Stimulated activated CD4-positive, alpha-beta T cell treated with anti-CD3 and anti-CD28 coated beads, Interleukin-4, amount 100 ng/mL, for 1 hour (primary cell): ENCODE measurements around the gene MIPOL1.

Experiments
- DNase-seq: peaks from one replicate; pipeline ENCODE4 v3.0.0-alpha.2; 2020

The MIPOL1 gene

DNA sequence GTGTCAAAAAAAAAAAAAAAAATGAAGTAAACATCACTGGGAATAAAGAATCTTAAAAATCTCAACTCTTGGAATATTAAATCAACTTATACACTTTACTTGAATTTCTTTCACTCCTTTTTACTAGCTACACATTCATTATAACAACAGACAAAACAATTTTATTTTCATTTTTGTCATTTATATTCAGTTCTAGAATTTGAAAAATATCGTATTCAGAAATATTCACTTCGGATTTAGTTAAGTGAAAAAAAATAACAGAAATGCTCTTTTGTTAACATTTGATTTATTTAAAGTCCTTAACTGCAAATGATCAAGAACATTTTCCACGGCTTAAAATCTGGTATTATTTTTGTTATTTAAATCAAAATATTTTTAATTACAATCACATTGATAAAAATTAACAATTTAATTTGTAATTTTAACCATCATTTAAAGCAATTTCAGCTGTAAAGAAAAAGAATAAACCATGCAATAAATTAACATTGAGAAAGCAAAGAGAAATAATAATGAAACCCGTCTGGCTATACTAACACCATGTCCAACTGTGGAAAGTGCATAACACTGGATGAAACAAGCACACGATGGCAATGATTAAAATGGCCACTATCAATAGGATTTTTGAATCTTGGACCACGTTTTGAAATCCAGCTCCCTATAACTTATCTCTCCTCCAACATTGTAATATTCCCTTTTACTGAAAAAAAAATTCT is 392.1 kb downstream of the MIPOL1 start:
- DNase-seq: no peak

DNA sequence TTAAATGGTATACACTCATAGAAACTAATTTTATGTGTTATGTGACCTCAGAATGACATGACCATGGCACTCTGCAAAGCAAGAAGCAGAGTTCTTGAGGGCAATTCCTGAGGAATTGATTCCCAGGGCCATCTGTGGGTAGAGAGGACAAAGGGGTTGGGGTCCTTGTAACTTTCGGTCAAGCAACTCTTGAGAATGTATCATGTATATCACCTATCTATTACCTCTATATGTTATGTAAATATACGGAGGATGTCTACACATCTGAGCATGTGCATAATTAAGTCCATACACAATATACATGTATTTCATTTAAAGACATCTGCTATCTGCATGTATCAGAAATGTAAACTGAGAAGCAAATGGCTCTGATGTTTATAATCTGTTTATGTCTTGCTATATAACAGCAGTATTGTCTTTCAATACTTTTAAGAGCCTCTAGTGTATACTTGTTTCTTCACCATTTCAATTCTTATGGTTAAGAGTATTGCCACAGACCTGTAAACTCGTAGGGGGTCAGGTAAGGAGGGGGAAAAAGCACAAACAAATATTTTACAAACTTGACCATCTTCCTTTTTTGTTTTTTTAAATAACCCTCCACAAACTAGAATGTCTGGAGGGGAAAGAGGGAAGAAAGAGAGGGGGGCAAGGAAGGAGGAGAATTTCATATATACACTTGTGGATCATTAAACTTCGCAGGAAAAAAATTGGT is 392.8 kb downstream of the MIPOL1 start:
- no peak for DNase-seq

DNA sequence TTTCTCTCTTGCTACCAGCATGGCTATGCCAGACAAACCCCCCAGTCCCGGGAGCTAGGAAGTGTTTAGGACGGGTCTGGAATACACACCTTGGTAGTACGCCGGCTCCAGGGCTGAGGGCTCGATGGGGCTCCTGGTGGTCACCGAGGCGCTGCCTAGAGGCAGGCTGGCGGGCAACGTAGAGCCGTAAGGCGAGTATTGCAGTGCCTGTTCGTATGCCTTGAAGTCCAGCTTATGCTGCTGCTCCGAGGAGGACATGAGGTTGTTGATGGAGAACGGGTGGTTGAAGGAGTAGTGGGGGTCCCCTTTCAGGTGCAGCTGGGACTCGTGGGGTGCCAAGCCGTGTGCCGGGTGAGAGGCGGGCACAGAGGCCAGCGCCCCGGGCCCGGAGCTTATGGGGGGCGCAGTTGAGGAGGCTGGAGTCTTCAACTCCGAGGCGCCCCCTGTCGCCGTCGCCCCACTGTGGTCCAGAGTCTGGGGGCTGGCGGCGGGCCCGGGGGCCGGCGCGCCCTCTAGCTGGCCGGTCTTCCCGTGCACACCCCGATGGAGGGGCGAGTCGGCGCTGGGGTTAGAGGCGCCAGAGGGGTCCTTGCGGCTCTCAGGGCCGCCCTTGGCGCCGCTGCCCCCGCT is 393.7 kb downstream of the MIPOL1 start:
- DNase-seq: no peak

DNA sequence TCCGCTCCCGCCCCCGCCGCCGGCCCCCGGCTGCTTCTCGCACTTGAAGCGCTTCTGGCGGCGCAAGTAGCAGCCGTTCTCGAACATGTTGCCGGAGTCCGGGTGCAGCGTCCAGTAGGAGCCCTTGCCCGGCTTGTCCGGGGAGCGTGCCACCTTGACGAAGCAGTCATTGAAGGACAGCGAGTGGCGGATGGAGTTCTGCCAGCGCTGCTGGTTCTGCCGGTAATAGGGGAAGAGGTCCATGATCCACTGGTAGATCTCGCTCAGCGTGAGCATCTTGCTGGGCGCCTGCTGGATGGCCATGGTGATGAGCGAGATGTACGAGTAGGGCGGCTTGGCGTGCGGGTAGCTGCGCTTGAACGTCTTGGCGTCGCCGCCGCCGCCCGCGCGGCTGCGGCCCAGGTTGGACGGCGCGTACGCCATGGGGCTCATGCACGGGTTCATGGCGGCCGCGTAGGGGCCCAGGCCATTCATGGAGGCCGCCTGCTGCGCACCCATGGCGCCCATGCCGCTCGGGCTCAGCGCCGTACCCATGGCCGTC is 394.3 kb downstream of the MIPOL1 start:
- DNase-seq: no peak

DNA sequence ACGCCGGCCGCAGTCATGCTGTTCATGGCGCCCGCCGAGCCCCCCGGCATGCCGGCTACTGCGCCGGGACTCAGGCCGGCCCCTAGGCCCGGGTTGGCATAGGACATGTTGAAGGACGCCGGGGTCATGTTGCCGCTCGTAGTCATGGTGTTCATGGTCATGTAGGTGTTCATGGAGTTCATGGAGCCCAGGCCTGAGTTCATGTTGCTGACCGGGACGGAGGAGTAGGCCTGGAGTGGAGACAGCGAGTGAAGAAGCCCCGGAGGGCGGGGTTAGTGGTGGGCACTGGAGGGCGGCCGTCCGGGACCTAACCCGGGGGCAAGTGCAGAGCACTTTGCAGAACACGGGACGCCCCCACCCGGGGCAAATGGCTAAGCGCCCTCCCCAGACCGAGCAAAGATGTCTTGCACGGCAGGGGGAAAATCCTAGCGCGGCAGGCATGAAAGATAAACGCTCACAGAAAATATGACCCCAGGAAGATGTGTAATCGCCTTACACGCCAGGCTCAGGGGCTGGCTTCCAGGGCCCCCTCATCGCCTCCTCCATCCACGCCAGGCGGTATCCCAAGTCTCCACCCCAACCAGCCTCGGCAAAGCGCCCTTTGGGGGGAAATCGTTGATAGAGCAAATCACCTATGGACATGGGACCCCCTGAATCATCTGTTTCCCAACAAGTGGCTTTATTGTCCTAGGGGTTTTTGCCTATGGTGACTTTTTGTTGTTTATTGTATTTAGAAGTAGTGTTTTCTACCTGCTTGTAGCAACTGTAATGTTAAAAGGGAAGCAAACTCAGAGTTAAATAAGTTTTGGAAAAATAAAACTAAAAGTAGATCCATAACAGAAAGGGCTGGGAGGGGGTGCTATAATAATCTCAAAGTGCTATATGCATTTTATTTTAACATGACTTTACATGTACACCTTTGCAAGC is 395.0 kb downstream of the MIPOL1 start:
- no peak for DNase-seq

DNA sequence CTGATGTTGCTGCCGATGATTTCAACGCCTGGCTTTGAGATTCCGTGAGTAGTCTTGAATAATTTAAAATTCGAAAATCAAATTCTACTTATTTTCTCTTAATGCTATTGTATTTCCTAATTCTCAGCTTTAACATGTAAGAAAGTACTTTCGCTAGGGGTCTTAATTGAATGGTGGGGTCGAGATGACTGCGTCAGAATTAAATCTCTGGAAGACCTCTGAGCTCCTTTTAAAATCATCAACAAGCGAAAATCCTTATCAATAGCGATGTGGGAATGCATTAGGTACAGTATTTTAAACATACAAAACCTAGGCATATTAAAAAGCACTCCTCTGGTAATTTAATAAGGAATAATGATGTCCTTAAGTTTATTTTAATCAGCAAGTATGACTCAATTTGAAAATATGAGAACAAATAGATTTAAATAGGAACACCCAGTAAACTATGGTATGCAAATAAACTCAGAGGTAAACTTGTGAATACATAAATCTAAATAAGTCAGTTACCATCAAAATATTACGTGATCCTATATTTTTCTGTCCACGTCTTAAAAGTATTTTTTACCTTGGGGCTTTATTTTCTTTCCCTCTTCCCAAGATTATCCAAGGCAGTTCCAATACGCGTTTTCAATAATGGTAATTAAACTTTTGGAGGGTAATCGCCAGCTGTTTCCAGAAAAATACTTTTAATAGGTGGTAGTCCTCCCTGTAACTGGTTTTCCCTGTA is 395.9 kb downstream of the MIPOL1 start:
- DNase-seq: no peak

DNA sequence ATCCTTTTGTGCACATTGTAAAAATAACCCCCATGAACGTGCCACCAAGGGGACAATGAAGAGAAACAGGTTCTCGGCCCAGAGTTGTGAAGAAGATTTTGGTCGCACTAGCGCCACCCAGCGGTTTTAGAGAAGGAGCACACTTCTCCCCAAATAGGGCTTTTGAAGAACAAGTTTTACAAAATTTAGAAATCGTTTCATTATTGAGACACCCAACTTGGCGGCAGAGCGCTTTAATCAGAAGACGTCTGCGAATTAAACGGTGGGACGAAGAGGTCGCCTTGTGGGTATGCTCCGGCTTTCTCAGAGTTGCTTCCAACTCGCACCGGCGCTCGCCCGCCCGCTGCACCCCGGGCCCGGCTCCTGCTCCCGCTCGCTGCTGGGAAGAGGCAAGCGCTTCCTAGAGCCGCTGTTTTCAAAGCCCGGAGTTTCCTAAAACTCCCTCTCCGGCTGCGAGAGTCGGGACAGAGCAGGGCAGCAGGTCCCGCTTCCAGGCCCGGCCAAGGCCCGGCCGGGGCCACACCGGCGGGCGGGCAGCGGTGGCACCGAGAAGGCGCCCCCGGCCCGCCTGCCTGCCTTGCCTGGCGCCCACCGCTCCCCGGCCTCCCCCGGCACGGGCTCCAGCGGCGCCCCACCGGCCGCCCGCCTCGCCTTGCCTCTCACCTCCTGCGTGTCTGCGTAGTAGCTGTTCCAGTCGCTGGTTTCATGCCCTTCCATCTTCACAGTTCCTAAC is 396.7 kb downstream of the MIPOL1 start:
- DNase-seq: no peak

DNA sequence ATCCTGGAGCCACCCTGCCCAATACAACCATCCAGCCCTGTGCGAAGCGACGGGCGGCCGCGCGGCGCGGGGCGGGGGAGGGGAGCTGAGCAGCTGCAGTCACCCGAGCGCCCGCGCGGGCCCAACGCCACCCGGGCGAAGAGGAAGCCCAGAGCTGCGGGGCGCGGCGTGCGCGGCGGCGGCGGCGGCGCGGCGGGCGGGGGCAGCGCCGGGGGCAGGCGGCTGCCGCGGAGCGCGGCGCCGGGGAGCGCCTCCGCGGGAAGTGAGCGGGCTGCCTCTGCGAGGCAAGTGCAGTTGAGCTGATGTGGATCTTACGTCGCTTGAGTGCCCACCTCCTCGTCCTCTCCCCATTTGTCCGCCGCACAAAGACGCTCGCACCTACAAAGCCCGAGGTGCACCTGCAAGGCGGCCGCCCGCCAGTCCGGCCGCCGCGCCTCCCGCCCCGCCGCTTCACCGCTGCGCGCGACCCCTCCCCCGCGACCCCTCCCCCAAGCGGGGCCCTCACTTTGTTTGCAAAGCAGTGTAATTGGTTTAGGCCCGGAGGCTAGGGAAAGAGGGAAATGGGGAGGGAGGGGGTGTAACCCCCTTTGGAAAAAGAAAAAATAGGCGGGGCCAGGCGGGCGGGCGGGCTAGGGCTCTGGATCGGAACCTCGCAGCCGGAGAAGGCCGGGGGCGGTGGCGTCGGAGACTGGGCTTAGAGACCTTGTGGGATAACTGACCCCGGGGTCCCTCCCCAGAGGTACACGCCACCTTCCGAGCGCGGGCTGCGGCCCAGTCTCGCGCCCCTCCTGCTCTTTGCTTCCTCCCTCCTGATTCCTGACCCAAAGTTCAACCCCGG is 397.5 kb downstream of the MIPOL1 start, which contains the start of the genes FOXA1 and TTC6:
Gene FOXA1, minus strand, starts transcription at position 279 of the 838 bp plus-strand sequence. Its CDS starts 277 bp downstream, at position 2.
Gene TTC6, plus strand, starts transcription at position 659 of the 838 bp plus-strand sequence. CDS start 26,436 bp downstream, outside the sequence.
- no peak for DNase-seq

DNA sequence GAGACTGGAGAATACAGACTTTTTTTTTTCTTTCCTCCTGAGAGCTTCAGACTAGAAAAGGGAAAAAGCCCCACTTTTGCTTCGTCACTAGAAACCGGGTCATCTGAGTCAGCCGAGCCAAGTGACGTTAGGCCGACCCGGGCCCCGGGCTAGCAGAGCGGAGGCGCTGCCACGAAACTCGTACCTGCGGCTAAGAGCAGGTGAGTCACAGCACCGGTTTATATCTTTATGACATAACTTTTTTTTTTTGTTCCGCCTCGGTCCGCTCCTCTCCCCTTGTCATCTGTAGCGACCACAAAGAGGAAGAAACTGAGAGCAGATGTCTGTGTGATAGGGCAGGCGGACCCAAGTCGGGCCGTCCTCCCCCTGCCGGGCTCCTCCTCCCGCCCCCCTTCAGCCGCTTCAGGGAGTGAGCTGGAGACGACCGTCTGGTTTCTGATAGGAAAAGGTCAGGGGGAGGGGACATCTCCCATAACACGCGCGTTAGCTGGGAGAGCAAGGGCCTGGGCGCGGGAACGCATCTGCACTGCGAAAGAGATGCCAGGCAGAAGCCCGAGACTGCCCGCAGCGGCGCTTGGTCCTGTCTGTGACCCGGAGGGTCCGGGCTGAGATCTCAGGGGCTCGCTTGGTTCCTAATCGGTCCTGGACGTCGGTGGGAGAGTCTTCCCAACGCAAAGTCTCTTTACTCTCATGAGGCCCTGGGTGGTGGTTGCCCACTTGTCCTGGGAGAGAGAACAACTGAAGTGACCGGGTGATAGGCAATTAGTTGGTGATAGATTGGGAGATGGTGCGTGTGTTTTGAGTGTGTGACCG is 398.3 kb downstream of the MIPOL1 start:
- peak; percentile 73 for DNase-seq

DNA sequence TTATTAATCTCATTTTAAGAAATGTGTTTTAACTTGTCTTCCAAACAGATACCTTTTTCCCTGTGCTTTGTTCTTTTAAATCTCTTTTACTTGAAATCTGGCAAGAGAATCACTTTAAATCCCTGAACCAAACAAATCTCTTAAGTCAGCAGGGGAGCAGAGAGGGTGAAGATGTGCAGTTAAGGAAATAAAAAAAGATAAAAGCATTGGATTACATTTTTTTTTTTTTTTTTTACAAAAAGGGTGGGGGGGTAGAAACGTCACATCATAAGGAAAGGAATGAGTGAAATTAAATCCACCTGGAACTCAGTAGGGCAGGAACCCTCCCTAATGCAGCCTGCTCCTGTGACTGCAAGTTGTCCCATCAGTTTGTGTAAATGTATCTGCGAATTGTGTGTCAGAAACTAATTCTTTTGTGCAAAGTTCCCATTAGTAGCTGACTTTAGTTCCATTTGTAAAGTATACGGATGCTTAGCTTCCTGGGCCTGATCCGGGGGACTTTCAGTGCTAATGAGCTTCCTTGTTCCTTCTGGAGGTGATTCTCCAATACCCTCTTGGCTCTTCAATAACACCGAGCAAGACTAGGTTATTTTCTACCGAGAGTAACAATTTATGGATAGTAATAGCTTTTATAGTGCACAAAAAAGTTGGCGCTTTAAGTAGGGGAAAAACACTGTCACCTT is 399.2 kb downstream of the MIPOL1 start:
- no peak for DNase-seq

DNA sequence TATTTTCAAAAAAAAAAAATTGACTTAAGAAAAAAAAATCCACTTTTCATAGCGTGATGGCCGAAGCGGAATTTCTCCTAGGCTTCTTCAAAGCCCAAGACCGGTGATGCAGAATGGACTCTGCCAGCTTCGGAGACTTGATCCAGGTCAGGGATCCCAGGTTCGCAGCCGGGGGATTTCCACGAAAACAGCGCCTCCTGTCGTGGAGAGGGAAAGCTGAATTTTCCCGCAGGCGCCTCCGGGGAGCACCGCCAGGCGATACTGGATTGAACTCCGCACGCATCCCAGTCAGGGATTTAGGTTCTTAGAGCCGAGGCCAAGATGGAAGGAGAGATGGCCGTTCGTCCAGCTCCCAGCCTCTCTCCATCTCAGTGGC is 399.8 kb downstream of the MIPOL1 start:
- DNase-seq: no peak

DNA sequence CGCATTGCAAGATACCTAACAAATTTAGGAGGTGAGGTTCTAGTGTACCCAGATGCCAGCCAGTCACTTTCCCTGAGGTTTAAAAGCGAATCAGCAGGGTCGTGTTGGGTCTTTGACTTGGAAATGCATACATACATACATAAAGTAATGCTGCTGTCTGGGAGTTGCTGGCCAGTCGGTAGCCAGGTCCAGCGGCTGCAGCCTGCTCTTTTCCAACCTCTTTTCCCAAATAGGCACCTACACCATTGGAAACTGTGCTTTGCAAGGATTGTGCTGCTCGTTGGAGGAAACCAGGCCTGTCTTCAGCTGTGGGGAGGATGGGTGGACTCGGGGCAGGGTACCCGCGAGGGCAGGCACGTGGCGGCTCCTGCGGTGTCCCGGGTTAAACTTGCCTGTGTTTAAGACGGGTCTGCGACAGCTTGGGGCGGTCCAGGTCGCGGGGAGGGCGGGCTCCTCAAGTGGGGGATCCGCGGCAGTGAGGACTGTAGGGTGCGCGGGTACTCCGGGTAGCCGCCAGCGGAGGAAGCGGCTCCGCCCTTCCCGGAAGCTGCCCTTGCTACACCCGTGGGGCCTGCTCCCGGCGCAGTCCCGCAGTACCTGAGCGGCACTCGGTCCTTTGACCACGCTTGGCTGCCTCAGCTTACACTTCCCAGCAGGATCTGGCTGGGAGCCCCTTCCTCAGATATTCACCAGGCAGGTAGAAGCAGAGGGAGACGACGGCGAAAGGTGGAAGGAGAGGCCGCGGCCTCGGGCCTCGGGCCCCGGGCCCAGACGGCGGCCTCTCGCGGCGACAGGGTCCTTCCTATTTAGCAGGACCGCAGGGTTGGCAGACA is 400.4 kb downstream of the MIPOL1 start:
- no peak for DNase-seq

DNA sequence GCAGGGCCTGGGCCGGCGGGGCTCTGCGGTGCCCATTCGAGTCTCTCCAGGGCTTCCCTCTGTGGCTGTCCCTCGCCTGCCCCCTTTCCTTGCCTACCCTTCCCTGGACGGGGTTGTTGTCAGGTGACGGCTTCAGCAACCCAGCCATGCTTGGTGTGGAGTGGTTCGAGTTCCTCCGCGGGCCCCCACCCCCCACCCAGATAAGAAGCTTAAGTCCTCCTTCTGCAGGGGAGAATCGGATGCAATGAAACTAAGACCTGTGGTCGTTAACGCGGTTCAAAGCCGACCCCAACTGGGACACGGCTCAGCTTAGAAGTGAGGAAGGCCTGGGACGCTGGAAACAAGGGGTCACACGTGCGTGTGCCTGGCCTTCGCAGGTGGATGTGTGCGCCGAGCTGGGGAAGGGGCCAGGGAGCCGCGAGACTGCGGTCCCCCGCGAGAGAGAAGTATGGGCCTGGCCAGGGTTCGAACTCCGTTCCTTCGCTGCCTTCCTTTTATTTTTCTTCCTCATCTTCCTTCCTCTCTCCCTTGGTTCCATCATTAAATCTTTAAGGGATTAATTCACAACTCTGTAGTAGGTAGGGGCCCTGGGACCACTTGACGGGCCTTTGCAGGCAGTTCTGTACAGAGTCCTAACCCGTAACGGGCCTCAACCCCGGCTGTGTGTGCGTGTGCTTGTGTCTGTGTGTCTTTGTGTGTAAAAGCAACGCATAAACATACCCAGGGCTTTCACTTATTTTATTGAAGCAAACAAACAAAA is 401.2 kb downstream of the MIPOL1 start:
- no peak for DNase-seq

DNA sequence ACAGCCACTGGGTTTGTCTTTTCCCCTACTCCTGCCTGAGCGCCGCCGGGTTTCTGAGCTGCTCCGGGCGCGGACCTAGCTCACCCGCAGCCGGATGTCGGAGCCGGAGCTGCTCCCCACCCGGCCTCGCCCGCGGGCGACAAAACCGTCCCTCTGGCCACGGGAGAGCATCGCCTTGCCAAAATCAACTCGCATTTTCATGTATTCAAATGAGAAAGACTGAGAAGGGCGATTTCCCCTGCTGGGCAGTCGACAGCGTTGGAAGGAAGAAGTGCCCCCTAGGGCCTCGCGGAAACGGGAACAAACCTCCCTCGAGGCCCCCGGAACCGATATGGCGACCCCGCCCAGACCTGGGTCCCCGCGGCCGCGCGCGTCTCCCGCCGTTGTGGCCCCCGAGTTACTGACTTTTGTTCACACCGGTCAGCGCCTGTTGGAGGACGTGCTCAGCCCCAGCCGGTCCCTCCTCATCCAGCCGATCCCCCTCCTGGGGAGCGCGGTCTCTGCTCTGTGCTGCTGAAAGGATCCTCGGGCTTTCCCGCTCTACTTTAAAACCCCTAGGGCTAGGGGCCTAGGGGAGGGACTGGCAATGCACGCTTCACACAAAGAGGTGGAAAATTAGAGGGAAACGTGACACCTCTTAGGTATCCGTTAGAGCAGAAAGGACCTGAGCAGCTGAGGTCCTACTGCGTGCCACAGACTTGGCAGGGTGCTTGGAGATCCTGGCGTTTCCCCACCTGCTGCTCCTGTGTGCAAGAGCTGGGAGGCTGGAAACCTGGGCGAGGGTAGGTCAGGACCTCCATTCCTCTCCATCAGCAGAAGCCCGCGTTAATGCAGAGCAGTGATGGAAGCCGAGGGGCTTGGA is 402.0 kb downstream of the MIPOL1 start:
- DNase-seq: no peak

DNA sequence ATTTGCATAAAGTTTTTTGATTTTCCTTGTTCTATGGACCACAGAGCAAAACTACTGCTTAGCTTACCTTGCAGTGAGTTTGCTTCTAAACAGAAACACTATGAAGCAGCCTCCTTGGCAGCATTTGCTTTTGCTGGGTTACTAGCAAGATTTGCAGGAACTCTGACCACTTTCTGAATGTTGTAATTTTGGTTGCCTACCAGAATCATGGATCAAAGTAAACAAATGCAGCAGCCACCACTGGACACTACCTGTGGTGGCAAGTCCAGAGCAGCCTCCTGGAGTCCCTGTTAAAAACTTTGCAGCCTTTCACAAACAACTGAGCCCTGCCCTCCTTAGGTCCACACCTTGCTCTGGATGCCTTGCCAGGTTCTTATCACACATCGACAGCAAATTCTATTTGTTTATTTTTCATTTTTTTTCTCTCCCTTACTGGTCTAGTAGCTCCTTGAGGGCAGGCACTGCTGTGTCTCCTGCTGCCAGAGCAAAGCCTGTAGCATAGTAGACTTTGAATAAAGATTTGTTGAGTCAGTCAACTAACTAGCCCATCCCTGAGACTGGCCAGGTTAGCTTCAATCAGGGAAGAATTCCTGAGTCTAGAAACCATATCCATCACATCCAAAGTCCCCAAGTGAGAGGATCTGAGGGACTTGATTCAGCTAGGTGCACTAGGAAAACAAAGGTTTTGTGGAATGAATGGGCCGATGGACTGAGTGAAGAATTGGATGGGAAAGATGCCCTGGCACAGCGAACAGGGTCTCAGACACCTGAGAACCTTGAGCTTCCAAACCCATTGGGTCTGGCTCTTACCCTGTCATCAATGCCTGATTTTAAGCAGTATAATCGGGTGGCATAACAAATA is 403.4 kb downstream of the MIPOL1 start:
- no peak for DNase-seq
